HG03342 (cell line): ENCODE data around the gene CCDC102A.
"Not testable (repeated sequence)": the region's sequence is repeated elsewhere in the genome, so short reads cannot be mapped to it uniquely, and the experiment has no call there.

Experiments
- ATAC-seq: cut with Tn5 transposase; IDR thresholded peaks from one replicate; pipeline ENCODE4 v1.9.1; 2021; ENCODE audit warnings: mild to moderate bottlenecking, moderate library complexity; ENCODE audit not compliant: unreplicated experiment

CCDC102A gene

GRCh38 chr16:57536306-57537193, at the start of gene CCDC102A:
Gene CCDC102A, minus strand, starts transcription at chr16:57536571. Its CDS starts 7,394 bp downstream, at chr16:57529177.
- peak; percentile 14 for ATAC-seq

GRCh38 chr16:57585051-57585687, 48.8 kb upstream of the CCDC102A start:
- no peak for ATAC-seq

- no peak for ATAC-seq
These were observed 42.9 kb upstream of the CCDC102A start for GRCh38 chr16:57579361-57579665.

GRCh38 chr16:57578521-57579360, 42.4 kb upstream of the CCDC102A start:
- ATAC-seq = no peak

- ATAC-seq = no peak
These were observed 41.4 kb upstream of the CCDC102A start for GRCh38 chr16:57577691-57578224.

- ATAC-seq = no peak
These were observed 40.8 kb upstream of the CCDC102A start for GRCh38 chr16:57577214-57577613.

GRCh38 chr16:57576429-57576870, 40.1 kb upstream of the CCDC102A start:
- no peak for ATAC-seq

- ATAC-seq = no peak
These were observed 39.3 kb upstream of the CCDC102A start for GRCh38 chr16:57575468-57576277.

GRCh38 chr16:57574646-57575467, 38.5 kb upstream of the CCDC102A start:
- no peak for ATAC-seq

GRCh38 chr16:57574086-57574485, 37.7 kb upstream of the CCDC102A start:
- ATAC-seq = no peak

GRCh38 chr16:57572978-57573728, 36.8 kb upstream of the CCDC102A start:
- ATAC-seq = no peak

- no peak for ATAC-seq
These were observed 34.7 kb upstream of the CCDC102A start for GRCh38 chr16:57571098-57571497.

- no peak for ATAC-seq
These were observed 34.1 kb upstream of the CCDC102A start for GRCh38 chr16:57570301-57571070.

- no peak for ATAC-seq
These were observed 33.1 kb upstream of the CCDC102A start for GRCh38 chr16:57569306-57569946.

GRCh38 chr16:57568772-57569171, 32.4 kb upstream of the CCDC102A start:
- not testable (repeated sequence) for ATAC-seq

- ATAC-seq = no peak
These were observed 31.9 kb upstream of the CCDC102A start for GRCh38 chr16:57568173-57568678.

GRCh38 chr16:57567691-57568090, 31.3 kb upstream of the CCDC102A start:
- no peak for ATAC-seq
